ENCODE measurements around the gene SWAP70. TPM values are rescaled to one million over a fixed set of nuclear protein-coding genes. Genes with fewer than 3 reads are reported as not detected.
A peak's percentile ranks its signal among the peaks of the same experiment; 100 is the strongest.

SWAP70 gene
- total and polyA plus RNA-seq, 2 of the 13 experiments (the other 11 are each of a cell fraction or from before 2014, with no cell fraction given) = 4.6 to 8.7 TPM

DNA sequence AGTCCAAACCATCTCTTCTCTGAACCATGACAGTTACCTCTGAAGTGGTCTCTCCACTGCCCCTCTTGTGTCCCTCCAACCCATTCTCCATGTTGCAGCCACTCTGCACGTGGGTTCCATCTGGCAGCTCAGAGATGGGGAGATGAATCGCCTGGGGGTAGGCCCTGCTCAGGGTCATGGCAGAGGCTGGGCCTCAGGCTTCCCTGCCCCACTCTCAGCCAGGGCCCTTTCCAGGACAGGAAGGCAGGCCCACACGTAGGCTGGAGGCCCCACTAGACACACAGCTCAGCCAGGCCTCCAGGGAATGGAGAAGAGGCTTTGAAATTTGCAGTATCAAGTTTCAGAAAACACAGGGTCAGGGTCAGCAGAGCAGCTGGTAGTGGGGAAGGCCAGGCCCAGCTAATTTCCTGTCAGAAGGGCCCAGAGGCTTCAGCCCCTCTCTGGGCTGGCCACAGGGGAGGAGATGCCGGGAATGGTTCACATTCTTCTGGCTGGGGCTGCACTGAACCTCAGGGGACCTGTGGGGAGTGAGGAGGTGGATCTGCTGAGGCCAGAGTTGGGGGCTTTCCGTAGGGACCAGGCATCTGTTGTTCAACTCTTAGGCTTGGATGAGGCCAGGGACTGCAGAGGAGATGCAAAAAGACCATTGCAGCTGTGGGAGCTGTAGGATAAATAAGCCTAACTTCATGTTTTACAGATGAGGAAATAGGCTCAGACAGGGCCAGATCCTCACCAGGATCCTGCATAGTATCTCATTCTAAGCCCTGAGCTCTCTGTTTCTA lies 101.6 kb downstream of the SWAP70 start (continued):
- TF ChIP-seq SNAPC5 (CRISPR knock-in tag; IDR thresholded peaks at IDR 0.05; ENCODE audit: borderline replicate concordance) (no peak), KDM2A (CRISPR knock-in tag; IDR thresholded peaks at IDR 0.05; ENCODE audit: borderline replicate concordance, low read depth) (no peak; the same call in 1 of the 2 replicates), MEF2D (CRISPR knock-in tag; IDR thresholded peaks at IDR 0.05) (peak; percentile 80; the same call in 1 of the 2 replicates), FOXC1 (CRISPR knock-in tag; IDR thresholded peaks at IDR 0.05; ENCODE audit: borderline replicate concordance) (peak; percentile 39; the same call in 1 of the 2 replicates), ZSCAN21 (CRISPR knock-in tag; IDR thresholded peaks at IDR 0.05; ENCODE audit: borderline replicate concordance) (0 out of 2 replicates have a peak, but pooled peaks have one; percentile 64), TEAD3 (CRISPR knock-in tag; optimal IDR thresholded peaks at IDR 0.05; ENCODE audit: borderline replicate concordance) (peak; percentile 99), ERF (CRISPR knock-in tag; IDR thresholded peaks at IDR 0.05) (peak; percentile 87), FOXA3 (CRISPR knock-in tag; IDR thresholded peaks at IDR 0.05) (peak; percentile 79), CHCHD3 (CRISPR knock-in tag; IDR thresholded peaks at IDR 0.05) (no peak), MAFG (CRISPR knock-in tag; IDR thresholded peaks at IDR 0.05) (no peak), ZNF737 (CRISPR knock-in tag; IDR thresholded peaks at IDR 0.05; ENCODE audit: borderline replicate concordance) (no peak), ATF2 (CRISPR knock-in tag; IDR thresholded peaks at IDR 0.05) (peak; percentile 53; the same call in 1 of the 2 replicates), SAFB2 (CRISPR knock-in tag; IDR thresholded peaks at IDR 0.05; ENCODE audit: borderline replicate concordance, low read depth) (no peak), SMARCE1 (IDR thresholded peaks at IDR 0.05; ENCODE audit: borderline replicate concordance) (no peak), EP300 (IDR thresholded peaks at IDR 0.05; ENCODE audit: low read depth in 2 of 2, low read length in 2 of 2) (peak in 1 of 2 experiments; percentile 74; a peak in 3 of 4 replicates), EP300 (CRISPR knock-in tag; IDR thresholded peaks at IDR 0.05; ENCODE audit: borderline replicate concordance) (0 out of 2 replicates have a peak, but pooled peaks have one; percentile 47), ZNF10 (CRISPR knock-in tag; IDR thresholded peaks at IDR 0.05; ENCODE audit: borderline replicate concordance, low read depth) (no peak), FUBP1 (CRISPR knock-in tag; IDR thresholded peaks at IDR 0.05; ENCODE audit: borderline replicate concordance) (no peak)
- TF ChIP-seq, protein P1, sequence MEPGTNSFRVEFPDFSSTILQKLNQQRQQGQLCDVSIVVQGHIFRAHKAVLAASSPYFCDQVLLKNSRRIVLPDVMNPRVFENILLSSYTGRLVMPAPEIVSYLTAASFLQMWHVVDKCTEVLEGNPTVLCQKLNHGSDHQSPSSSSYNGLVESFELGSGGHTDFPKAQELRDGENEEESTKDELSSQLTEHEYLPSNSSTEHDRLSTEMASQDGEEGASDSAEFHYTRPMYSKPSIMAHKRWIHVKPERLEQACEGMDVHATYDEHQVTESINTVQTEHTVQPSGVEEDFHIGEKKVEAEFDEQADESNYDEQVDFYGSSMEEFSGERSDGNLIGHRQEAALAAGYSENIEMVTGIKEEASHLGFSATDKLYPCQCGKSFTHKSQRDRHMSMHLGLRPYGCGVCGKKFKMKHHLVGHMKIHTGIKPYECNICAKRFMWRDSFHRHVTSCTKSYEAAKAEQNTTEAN (CRISPR knock-in tag; conservative IDR thresholded peaks at IDR 0.05) = peak; percentile 77; the same call in 1 of the 2 replicates
- TF ChIP-seq, protein P2, sequence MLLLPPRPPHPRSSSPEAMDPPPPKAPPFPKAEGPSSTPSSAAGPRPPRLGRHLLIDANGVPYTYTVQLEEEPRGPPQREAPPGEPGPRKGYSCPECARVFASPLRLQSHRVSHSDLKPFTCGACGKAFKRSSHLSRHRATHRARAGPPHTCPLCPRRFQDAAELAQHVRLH (CRISPR knock-in tag; IDR thresholded peaks at IDR 0.05; ENCODE audit: borderline replicate concordance, low read depth) = peak; percentile 91
- TF ChIP-seq, protein P3, sequence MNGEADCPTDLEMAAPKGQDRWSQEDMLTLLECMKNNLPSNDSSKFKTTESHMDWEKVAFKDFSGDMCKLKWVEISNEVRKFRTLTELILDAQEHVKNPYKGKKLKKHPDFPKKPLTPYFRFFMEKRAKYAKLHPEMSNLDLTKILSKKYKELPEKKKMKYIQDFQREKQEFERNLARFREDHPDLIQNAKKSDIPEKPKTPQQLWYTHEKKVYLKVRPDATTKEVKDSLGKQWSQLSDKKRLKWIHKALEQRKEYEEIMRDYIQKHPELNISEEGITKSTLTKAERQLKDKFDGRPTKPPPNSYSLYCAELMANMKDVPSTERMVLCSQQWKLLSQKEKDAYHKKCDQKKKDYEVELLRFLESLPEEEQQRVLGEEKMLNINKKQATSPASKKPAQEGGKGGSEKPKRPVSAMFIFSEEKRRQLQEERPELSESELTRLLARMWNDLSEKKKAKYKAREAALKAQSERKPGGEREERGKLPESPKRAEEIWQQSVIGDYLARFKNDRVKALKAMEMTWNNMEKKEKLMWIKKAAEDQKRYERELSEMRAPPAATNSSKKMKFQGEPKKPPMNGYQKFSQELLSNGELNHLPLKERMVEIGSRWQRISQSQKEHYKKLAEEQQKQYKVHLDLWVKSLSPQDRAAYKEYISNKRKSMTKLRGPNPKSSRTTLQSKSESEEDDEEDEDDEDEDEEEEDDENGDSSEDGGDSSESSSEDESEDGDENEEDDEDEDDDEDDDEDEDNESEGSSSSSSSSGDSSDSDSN (CRISPR knock-in tag; IDR thresholded peaks at IDR 0.05) = peak; percentile 93
